GM19238 (cell line): ENCODE data around the gene SLC13A2.
"Not testable (repeated sequence)": the region's sequence is repeated elsewhere in the genome, so short reads cannot be mapped to it uniquely, and the experiment has no call there.

ENCODE experiments used
- DNase-seq: peaks from one replicate; pipeline ENCODE4 v3.0.0; 2011; ENCODE audit warnings: low spot score; ENCODE audit not compliant: insufficient read length

SLC13A2 gene

DNA sequence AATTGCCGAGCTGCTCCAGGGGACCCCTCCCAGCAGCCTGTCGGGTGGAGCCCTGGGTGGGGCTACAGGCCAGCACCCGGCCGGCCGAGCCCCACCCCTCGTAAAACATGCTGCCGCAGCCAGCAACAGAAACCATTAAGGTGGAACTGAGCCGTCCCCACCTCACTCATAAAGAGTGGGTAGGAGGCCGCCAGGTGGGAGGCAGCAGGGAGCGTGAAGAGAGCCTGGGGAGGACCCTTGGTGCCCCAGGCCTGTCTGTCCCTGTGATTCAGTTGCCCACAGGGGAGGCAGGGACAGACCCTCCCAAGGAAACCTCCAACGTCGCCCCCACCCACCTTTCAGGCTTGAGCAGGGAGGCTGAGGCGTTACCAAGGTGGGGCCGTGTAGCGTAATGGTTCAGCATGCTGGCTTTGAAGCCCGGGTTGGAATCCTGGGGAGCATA, 41.1 kb downstream of the SLC13A2 start:
- no peak for DNase-seq

DNA sequence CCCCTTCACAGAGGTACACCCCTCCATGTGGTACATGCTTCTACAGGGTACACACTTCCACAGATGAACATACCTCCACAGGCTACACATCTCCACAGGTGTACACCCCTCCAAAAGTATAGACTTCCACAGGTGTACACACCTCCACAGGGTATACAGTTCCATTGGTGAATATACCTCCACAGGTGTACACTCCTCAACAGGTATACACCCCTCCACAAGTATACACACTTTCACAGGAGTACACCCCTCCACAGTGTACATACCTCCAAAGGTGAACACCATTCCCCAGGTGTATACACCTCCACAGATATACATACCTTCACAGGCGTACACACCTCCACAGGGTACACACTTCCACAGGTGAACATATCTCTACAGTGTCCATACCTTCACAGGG, 42.1 kb downstream of the SLC13A2 start:
- DNase-seq, result no peak

DNA sequence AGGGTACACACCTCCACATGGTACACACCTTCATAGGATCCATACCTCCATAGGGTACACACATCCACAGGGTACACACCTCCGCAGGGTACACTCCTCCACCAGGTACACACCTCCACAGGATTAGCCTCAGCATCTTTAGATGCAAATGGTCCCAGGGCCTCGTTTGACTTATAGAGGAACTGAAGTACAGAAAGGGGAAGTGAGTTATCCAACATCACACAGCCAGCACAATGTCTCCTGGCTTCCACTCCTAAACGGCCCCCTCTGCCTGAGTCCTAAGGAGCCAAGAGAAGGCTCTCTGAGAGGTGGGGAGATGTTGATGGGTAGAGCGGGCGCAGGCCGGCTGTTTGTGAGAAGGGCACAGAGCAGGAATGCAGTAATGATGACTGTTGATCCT, 44.7 kb downstream of the SLC13A2 start:
- DNase-seq, result no peak

DNA sequence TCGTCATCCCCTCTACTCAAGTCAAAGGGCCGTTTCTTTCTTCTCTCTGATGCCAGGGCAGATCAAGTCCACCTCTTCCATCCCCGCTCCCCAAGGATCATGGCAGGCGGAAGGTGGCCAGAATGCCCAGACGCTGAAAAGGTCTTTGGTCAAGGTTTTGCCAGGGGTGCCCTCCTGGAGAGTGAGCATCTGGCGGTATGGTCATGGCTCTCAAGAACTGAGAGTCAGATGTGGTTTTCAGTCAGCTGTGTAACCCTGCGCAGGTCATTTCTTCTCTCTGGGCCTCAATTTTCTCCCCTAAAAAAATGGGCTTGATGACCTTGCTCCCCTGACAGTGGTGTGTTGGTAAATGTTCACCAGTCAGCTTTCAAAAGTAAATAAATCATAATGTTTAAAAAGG, 45.1 kb downstream of the SLC13A2 start:
- no peak for DNase-seq

DNA sequence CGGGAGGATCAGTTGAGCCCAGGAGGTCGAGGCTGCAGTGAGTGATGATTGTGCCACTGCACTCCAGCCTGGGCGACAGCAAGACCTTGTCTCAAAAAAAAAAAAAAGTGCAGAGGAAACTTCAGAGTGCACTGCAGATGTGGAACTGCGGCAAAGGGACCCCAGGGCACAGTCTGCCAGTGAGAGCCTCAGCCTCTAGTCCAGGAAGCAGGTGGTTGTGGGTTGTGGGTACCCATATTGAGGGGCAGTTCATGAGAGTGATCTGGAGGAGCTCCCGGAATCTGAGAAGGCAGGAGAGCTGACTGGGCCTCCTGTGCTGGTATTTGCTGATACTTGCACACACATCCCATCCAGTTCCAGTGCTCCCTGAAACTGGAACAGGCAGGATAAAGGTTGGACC, 45.8 kb downstream of the SLC13A2 start:
- no peak for DNase-seq

DNA sequence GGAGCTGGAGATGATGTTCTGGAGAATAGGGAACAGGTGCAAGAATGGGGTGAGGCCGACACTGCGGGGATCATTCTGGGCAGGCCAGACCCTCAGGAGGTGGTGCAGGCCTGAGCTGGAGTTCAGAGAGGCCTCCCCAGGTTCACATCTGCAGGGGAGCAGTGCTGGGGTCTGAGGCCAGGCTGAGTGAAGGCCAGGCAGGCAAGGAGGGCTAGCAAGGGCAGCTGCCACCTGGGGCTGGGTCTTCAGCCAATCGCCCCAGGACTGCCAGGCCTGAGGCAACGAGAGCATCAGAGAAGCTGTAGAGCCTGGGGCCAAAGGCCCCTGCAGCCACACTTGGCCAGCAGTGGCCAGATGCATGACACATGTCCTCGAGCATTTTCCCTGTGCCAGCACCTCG, 47.2 kb downstream of the SLC13A2 start:
- DNase-seq, result no peak

DNA sequence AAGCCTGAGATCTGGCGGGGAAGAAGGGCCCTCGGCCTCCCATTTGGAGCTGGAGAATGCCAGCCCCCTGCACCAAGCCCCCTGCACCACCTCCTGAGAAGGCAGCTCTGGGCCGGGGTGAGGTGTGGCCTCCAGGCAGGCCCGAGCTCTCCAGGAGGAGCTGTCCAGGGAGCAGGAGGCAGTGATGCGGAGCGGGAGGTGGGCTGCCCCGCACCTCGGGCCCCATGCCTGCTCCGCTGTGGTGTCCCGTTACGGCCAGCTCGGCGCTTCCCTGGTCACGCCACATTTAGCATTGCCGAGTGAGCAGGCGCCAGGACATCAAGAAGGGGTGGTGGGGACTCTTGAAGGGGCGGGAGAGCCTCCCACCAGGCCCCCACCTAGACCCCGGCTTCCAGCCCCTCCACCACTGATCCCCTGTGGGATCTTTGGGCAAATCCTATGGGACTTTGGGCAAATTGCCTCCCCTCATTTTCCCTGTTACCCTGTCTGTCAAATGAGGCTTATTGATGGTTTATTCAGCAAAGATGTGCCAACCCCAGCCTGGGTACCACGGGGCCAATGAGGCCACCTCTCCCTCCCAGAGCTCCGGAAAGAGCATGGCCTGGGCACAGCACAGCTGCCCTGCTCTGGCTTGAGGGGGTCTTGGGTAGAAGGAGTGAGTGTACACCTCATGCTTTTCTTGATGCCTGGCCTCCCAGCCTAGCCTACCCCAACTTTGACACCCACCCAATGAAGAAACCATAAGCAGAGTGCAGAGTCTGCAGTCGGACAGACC, 48.1 kb downstream of the SLC13A2 start:
- DNase-seq, result no peak

DNA sequence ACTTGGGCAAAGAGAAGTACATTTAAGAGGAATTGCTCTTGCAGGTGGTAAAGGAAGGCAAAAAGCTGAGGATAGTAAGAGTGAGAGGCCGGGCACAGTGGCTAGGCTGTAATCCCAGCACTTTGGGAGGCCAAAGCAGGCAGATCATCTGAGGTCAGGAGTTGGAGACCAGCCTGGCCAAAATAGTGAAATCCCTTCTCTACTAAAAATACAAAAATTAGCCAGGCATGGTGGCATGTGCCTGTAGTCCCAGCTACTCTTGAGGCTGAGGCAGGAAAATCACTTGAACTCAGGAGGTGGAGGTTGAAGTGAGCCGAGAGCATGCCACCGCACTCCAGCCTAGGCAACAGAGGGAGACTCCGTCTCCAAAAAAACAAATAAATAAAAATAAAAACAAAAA, 48.8 kb downstream of the SLC13A2 start:
- DNase-seq, result not testable (repeated sequence)

DNA sequence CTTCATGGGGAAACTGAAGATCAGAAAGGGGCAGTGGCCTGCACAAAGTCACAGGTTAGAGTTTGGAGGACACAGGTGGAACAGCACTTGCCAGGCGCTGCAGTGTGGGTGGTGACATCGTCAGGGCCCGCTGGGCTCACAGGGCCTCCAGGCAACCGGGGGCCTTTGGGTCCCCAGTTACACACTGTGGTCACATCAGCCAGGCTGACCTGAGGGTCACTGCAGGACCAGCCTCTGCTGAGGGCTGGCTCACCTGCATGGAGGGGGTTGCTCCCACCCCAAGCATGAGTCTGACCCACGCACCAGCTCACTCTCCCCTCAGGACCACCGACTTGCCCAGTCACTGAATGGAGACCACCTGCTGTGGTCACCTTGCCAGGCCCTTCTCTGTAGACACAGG, 49.7 kb downstream of the SLC13A2 start:
- DNase-seq, result no peak

DNA sequence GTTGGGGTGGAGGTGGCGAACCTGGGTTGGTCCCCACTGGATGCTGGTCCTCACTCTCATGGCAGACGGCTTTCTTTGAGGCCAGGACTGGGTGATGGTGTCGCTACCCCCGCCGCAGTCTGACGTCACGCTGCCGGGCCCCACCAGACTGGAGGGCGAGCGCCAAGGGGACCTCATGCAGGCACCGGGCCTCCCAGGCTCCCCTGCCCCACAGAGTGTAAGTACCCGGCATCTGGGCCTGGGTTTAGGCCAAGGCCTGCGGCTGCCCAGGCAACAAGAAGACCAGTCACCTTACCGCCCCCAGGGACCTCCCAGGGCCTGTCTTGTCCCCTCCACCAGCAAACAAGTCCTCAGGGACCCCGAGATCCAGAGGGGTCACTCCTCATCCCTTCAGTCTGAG, 50.4 kb downstream of the SLC13A2 start:
- DNase-seq, result no peak

DNA sequence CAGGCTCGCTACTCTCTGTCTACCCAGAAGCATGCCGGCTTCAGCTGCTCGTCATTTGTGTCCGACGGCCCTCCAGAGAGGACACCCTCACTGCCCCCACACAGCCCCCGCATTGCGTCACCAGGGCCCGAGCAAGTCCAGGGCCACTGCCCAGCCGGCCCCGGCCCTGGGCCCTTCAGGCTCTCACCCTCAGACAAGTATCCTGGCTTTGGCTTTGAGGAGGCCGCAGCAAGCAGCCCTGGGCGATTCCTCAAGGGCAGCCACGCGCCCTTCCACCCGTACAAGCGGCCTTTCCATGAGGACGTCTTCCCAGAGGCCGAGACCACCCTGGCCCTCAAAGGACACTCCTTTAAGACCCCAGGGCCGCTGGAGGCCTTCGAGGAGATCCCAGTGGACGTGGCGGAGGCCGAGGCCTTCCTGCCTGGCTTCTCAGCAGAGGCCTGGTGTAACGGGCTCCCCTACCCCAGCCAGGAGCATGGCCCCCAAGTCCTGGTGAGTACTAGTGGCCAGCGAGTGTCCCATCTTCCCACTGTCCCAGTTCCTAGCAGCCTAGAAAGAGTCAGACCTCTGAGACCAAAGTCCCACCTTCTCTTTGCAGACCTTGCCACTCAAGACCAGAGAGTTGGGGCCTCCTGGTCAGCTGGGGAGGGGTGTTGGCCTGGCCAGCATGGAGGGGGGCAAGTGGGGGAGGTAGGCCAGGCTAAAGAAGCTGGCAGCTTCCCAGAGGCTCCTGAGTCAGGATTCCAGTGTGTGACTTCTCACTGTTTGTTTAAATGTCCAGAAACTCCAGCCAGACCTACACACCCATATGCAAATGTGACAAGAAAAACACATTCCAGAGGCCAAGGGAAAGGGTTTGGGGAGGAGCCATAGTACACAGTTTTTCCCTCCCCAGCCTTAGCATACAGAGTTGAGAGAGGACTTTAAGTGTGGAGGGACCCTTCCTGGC, 51.3 kb downstream of the SLC13A2 start:
- no peak for DNase-seq

DNA sequence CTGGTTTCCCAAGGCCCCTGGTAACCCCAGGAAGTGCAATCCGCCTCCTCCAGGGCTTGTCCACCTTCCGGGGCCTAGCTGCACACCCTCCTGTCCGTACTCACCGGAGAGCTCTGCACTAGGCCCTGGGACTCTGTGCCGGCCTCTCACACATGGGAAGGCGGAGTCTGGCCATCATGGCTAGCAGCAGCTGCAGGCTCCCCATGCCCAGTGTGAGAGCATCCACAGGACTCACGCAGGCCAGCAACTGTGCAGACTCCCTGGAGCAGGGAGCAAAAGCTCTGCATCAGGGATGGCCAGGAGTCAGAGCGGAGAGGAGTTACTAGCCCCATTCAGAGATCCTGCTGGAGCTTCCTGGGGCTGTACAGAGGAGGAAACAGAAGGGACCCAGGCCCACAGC, 52.9 kb downstream of the SLC13A2 start:
- DNase-seq, result no peak

DNA sequence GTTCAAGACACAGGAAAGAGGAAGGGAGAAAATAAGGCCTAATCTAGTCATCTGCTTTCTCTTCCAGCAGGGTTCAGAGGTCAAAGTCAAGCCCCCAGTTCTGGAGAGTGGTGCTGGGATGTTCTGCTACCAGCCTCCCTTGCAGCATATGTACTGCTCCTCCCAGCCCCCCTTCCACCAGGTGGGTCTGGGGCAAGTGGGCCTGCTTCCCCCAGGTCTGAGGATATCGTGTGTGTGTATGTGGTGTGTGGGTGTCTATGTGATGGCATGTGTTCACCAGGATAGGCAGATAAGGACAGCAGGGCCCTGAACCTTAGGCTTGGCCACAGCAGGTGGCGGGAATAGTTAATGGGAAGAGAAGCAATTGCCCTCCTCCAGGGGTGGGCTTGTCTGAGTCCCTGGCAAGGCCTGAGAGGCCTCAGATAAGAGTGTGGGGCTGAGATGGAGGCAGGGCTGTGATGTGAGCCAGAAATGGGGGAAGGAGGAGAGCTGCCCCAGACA, 53.8 kb downstream of the SLC13A2 start:
- no peak for DNase-seq

DNA sequence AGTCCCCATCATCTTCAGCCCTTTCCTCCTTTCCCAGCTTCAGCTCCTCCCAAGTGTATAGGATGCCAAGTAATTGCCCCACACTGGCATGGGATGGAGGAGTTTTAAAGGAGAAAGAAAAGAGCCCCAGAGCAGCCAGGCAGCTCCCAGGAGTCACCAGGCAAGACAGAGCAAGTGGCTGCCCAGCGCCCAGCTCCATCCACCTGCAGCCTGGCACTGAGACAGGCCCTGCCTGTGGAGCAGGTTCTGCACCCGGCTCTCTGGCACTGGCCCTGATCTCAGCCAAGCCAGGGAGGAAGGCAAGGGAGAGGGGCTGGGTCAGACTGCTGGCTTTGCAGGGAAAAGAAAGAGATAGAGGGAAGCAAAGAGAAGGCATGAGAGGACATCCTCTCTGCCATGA, 54.4 kb downstream of the SLC13A2 start:
- DNase-seq, result no peak

DNA sequence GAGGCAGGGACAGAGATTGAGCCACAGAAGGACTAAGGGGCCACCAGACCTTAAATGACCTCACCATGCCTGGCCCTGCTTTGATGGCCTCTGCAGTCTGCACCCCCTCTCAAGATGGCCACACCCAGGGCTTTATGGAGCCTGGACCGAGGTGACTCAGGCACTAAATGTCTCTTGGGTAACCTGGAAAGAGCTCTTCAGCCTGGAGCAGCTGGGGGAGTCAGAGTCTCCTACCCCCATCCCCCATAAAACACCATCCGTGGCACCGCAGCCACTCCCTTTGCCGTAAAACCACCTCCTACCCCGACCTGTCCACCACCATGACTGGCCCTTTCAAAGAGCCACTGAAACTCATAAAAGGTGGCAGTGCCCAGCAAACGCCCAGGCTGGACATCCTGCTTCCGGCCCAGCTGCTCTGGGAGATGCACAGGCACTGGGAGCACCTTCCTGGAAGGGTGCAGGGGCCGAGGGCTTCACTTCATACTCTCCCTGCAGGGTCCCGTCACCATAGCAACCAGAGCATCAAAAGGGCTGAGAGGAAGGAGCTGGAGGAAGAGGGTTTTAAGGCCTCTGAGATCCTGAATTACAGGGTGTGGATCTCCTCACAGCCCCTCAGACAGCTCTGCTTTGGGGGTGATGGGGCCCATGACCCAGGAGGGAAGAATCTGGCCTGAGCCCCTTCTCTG, 55.0 kb downstream of the SLC13A2 start:
- no peak for DNase-seq

DNA sequence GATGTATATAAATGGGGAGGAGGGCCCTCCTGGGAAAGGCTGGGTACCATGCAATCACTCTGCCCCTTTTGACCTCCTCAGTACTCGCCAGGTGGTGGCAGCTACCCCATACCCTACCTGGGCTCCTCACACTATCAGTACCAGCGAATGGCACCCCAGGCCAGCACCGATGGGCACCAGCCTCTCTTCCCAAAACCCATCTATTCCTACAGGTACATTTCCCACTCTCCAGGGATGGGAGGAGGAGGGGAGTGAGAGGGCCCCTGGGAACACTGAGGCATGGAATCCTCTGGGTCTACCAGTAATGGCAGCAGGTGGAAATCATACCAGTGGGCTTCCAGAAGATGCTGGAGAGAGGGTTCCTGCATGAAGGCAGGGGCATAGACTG, 55.6 kb downstream of the SLC13A2 start:
- no peak for DNase-seq

DNA sequence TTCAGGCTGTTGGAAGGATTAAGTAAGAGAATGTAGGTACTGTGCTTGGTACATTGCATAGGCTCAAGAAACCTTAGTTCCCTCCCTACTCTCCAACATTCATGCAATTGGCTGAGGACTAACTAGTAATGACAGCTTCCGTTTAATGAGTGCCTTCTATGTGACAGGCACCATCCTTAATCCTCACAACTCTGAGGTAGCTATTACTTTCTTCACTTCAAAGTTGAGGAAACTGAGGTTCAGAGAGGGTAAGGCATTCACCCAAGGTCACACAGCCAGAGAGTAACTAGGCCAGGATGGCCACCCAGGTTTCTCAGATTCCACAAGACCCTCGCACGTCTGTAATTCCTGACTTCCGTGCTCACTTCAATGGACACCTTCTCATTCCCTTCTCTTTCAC, 56.8 kb downstream of the SLC13A2 start:
- no peak for DNase-seq

DNA sequence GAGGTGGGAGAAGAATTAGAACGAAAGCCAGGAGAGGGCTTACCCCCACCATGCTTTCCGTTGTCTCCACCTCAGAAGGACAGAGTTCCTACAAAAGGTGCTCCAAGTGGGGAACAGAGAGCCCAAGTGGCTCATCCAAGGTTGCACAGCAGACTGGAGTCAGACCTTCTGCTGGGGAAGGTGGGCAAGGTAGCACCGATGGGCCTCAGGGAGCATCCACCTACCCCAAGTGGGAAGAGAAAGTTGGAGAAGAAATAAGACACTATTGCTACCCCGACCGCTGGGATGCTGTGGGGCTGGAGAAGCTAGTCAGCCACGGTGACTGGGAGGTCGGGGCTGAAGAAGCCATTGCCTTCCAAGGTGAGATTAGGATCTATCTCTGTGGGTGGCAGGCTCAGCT, 57.5 kb downstream of the SLC13A2 start:
- no peak for DNase-seq

DNA sequence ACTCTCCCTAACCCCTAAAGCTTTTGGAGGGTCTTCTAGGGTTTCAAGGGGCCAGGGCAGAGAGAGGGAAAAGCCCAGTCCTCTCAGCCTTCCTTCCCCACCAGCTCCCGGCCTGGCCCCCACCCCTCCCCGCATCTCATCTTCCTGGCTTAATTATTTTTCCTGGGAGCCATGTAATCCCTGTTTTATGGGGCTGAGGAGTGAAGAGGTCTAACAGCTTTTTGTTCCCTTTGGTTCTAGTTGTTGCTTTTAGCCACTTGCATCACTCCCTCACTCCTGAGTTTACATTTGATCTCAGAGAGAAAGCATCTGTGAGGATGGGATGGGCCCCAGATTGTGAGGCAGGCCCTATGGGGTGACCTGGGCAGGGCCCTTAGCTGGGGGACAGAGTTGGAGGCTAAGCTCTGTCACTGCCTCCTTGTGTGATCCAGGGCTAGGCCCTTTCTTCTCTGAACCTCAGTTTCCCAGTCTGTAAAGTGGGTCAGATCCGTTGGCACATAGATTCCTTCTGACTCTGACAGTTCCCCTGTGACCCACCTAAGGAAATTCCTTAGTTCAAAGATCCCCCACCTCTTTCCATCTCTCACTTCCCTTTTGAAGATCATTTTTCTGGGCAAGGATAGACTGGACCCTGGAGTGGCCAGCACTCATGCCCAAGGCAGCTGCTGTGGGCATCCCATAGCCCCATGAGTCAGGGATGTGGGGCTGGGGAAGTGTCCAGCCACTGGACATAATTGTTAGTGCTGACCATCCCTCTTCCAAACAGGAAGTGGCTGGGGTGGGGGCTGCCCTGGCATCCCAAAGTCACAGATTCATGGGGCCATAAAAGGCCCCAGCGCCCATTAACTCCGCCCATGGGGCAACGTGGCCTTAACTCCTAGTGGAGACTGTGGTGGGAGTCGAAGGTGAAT, 58.9 kb downstream of the SLC13A2 start:
- DNase-seq, result no peak

DNA sequence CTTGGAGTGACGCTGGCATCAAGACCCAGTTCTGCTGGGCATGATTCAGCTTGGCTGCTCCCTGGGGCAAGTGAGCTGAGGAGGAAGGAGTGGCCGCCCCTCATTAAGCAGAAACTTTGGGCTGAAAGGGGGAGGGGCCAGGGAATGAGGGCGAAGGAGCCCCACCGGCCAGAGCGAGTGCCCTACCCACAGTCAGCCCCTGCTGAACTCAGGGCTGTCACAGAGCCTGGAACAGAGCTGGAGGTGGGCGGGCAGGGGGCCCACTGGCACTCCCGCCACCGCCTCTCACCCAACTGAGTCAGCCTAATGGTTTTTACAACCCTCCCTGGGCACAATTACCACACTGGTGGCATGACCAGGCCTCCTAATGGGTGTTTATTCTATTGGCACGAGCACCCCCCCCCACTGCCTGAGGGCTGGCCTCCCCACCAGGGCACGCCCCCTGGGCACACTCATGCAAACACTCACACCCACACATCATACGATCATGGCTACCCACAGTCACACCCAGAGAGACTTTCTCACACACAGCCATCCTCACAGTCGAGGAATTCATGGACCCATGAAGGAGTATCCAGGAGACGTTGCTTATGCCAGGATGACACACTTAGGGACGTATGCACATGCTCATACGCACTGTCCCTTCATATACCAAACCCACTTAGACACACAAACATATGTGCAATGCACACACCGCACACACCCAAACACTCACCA, 59.8 kb downstream of the SLC13A2 start:
- DNase-seq, result no peak
